Kidney (tissue), 14 donors: Measurements from ENCODE around the gene ST6GAL1. TPM values are rescaled to one million over a fixed set of nuclear protein-coding genes. Genes with fewer than 3 reads are reported as not detected.
"Not testable (repeated sequence)": the region's sequence is repeated elsewhere in the genome, so short reads cannot be mapped to it uniquely, and the experiment has no call there.

Experiments used
- DNase-seq, 5 donors: peaks; one replicate each; pipeline ENCODE4 v3.0.0-alpha.2; 2013 to 2020
- FAIRE-seq: peaks from 2 replicates; lab custom pipeline; 2012; peaks lifted over from hg19 to GRCh38; lab: Jason Lieb, UNC
- H3K27ac ChIP-seq, 2 donors: one replicate each; pipeline ENCODE4 v1.7.0; 2013; ENCODE audit warnings: low read depth in 2 of 2, low read length in 2 of 2, inconsistent platforms in 1 of 2
- H3K27me3 ChIP-seq: one replicate; pipeline ENCODE4 v1.7.1; 2013; ENCODE audit warnings: low read length, inconsistent platforms; ENCODE audit not compliant: control insufficient read depth, insufficient read depth
- H3K36me3 ChIP-seq, 3 donors: one replicate each; pipeline versions ENCODE4 v1.7.0 to v1.7.1; 2013; ENCODE audit warnings: low read length in 3 of 3, control low read depth in 1 of 3, inconsistent platforms in 1 of 3; ENCODE audit not compliant: insufficient read depth in 3 of 3, control insufficient read depth in 2 of 3
- H3K4me1 ChIP-seq, 3 donors: one replicate each; pipeline versions ENCODE4 v1.7.0 to v1.7.1; 2013; ENCODE audit warnings: low read length in 3 of 3, inconsistent platforms in 1 of 3, low read depth in 1 of 3; ENCODE audit not compliant: control insufficient read depth in 2 of 3, insufficient read depth in 2 of 3
- H3K4me3 ChIP-seq, 3 donors: one replicate each; pipeline versions ENCODE4 v1.7.0 to v1.8.1; 2013; ENCODE audit warnings: low read length in 3 of 3, control low read depth in 1 of 3, inconsistent platforms in 1 of 3
- H3K9ac ChIP-seq, 3 donors: one replicate each; pipeline versions ENCODE4 v1.7.0 to v1.7.1; 2013; ENCODE audit warnings: low read length in 3 of 3, control low read depth in 1 of 3, inconsistent platforms in 1 of 3
- H3K9me3 ChIP-seq, 3 donors: one replicate each; pipeline versions ENCODE4 v1.7.0 to v1.7.1; 2013; ENCODE audit warnings: low read length in 3 of 3, control low read depth in 1 of 3, inconsistent platforms in 1 of 3; ENCODE audit not compliant: control insufficient read depth in 2 of 3, insufficient read depth in 1 of 3
- CTCF ChIP-seq: IDR thresholded peaks from 3 replicates; pipeline ENCODE4 v1.5.1; 2012; ENCODE audit warnings: mild to moderate bottlenecking, moderate library complexity, borderline replicate concordance; ENCODE audit not compliant: insufficient read depth; ENCODE audit errors: extremely low read depth
- intact Hi-C: fragments of 100-400 bp; cut with DNase I; formaldehyde crosslinking; loops from one replicate; pipeline ENCODE4 v1.11.1; 2022
- polyA plus RNA-seq: library from polyadenylated mRNA; stranded (reverse); fragments of 350-450 nt; fragmentation: Illumina TruSeq; extraction: RNeasy Lipid Tissue Mini Kit (QIAGEN cat#74804); gene quantifications from one replicate; pipeline ENCODE4 v1.2.3, GENCODE V29; 2014; ENCODE audit warnings: low read depth, low replicate concordance; ENCODE audit not compliant: insufficient read depth
- total RNA-seq: library from RNA; stranded (reverse); fragmentation: NEBNext Ultra II Directional; extraction: Animal tissue kit (Norgen Biotek cat#: 25700); gene quantifications from one replicate; pipeline ENCODE4 v1.2.1, GENCODE V29; 2021
- donor health status: control.
- donor health status: control.
- donor health status: control.
- donor health status: control.
- donor health status: control.
- donor health status: DM: yes; HTN: yes; CAD: no.
- donor health status: Normal renal cell carcinoma (clear cell type).

ST6GAL1 gene
- total and polyA plus RNA-seq, 2 donors from 2014 or later: 62.6 to 236 TPM

GRCh38 chr3:186888569-186888968 lies 41.8 kb upstream of the ST6GAL1 start:
- Histone ChIP-seq H3K9me3 (no peaks in the 10 kb centered on the region), H3K4me3 (no peak overlapping the region), H3K4me1 (no peaks in the 10 kb centered on the region), H3K9ac (no peak overlapping the region), H3K36me3 (no peaks in the 10 kb centered on the region), H3K27me3 (no peaks in the 10 kb centered on the region), H3K27ac (no peak overlapping the region)
- intact Hi-C loops: no loop called here
- FAIRE-seq (no peak), DNase-seq (peak in 2 of 5 donors; percentile 65 to 73)
- TF ChIP-seq CTCF: no peak

- FAIRE-seq, H3K36me3 ChIP-seq, H3K4me3 ChIP-seq, H3K9me3 ChIP-seq, H3K4me1 ChIP-seq, H3K9ac ChIP-seq, intact Hi-C loops, H3K27ac ChIP-seq, H3K27me3 ChIP-seq, DNase-seq: not testable (repeated sequence)
Observed at GRCh38 chr3:186889698-186890097, 40.6 kb upstream of the ST6GAL1 start.

GRCh38 chr3:186890911-186891310 lies 39.4 kb upstream of the ST6GAL1 start:
- intact Hi-C loops: no loop called here
- no peaks in the 10 kb centered on the region for H3K36me3 ChIP-seq
- H3K27ac ChIP-seq: no peak overlapping the region
- no peaks in the 10 kb centered on the region for H3K4me1 ChIP-seq
- no peaks in the 10 kb centered on the region for H3K27me3 ChIP-seq
- H3K4me3 ChIP-seq: no peak overlapping the region
- TF ChIP-seq CTCF: no peak
- DNase-seq (no peak), FAIRE-seq (no peak)
- no peaks in the 10 kb centered on the region for H3K9me3 ChIP-seq
- H3K9ac ChIP-seq: no peak overlapping the region

GRCh38 chr3:186893071-186893470 lies 37.3 kb upstream of the ST6GAL1 start:
- H3K9me3 ChIP-seq, H3K36me3 ChIP-seq, H3K9ac ChIP-seq, H3K27me3 ChIP-seq, FAIRE-seq, DNase-seq, H3K4me1 ChIP-seq, H3K27ac ChIP-seq, H3K4me3 ChIP-seq, intact Hi-C loops: not testable (repeated sequence)

GRCh38 chr3:186895406-186895805 lies 34.9 kb upstream of the ST6GAL1 start:
- no peak for DNase-seq

More at GRCh38 chr3:186895406-186895805, 34.9 kb upstream of the ST6GAL1 start:
- no peaks in the 10 kb centered on the region for H3K27me3 ChIP-seq
- no peak for FAIRE-seq
- H3K4me3 ChIP-seq: no peak overlapping the region
- H3K4me1 ChIP-seq: no peaks in the 10 kb centered on the region
- intact Hi-C loops: no loop called here
- no peak for TF ChIP-seq CTCF
- no peak overlapping the region for H3K27ac ChIP-seq
- H3K9ac ChIP-seq: no peak overlapping the region
- H3K36me3 ChIP-seq: no peaks in the 10 kb centered on the region
- no peaks in the 10 kb centered on the region for H3K9me3 ChIP-seq
